Keratinocyte (primary cell): ENCODE measurements around the gene PGM1. TPM values are rescaled to one million over a fixed set of nuclear protein-coding genes. Genes with fewer than 3 reads are reported as not detected.
A peak's percentile ranks its signal among the peaks of the same experiment; 100 is the strongest.
"Not testable (repeated sequence)": the region's sequence is repeated elsewhere in the genome, so short reads cannot be mapped to it uniquely, and the experiment has no call there.

Experiments
- DNase-seq: peaks from one replicate; pipeline ENCODE4 v3.0.0-alpha.2; 2011; ENCODE audit warnings: low read depth, missing footprints, low spot score
- FAIRE-seq: peaks from 2 replicates; lab custom pipeline; 2011; peaks lifted over from hg19 to GRCh38; lab: Jason Lieb, UNC
- H2AFZ ChIP-seq: 2 replicates; pipeline ENCODE4 v1.6.0; 2012; ENCODE audit warnings: low read length, control low read depth, inconsistent platforms; ENCODE audit not compliant: control insufficient read depth
- H3K27ac ChIP-seq: 2 replicates; pipeline ENCODE4 v1.5.1; 2011; ENCODE audit warnings: low read length; ENCODE audit not compliant: control insufficient read depth, insufficient read depth
- H3K27me3 ChIP-seq: 3 replicates; pipeline ENCODE4 v1.6.0; 2011; ENCODE audit warnings: low read length; ENCODE audit not compliant: control insufficient read depth, insufficient read depth; ENCODE audit errors: extremely low read depth
- H3K36me3 ChIP-seq, 2 experiments: 2 replicates in 1 of 2; 3 replicates in 1 of 2; pipeline ENCODE4 v1.5.1; 2011; ENCODE audit warnings: low read length in 2 of 2, mild to moderate bottlenecking in 1 of 2; ENCODE audit not compliant: control insufficient read depth in 2 of 2, insufficient read depth in 2 of 2; ENCODE audit errors: extremely low read depth in 1 of 2
- H3K4me1 ChIP-seq: 3 replicates; pipeline ENCODE4 v1.5.1; 2011; ENCODE audit warnings: low read length; ENCODE audit not compliant: control insufficient read depth, insufficient read depth; ENCODE audit errors: extremely low read depth
- H3K4me2 ChIP-seq: 3 replicates; pipeline ENCODE4 v1.6.0; 2011; ENCODE audit warnings: low read depth, low read length; ENCODE audit not compliant: control insufficient read depth, insufficient read depth; ENCODE audit errors: extremely low read depth
- H3K4me3 ChIP-seq, 3 experiments: fragments of 200-600 bp in 1 of 3; sonication (generic) in 1 of 3; 2 replicates in 2 of 3; 3 replicates in 1 of 3; pipeline ENCODE4 v1.5.1; 2011 to 2016; ENCODE audit warnings: low read length in 3 of 3, mild to moderate bottlenecking in 3 of 3, control low read depth in 2 of 3, inconsistent platforms in 1 of 3, low read depth in 1 of 3, mixed read lengths in 1 of 3, mixed run types in 1 of 3, moderate library complexity in 1 of 3; ENCODE audit not compliant: control insufficient read depth in 2 of 3, insufficient read depth in 2 of 3; ENCODE audit errors: extremely low read depth in 1 of 3
- H3K79me2 ChIP-seq: 2 replicates; pipeline ENCODE4 v1.6.0; 2012; ENCODE audit warnings: low read length; ENCODE audit not compliant: control insufficient read depth, insufficient read depth
- H3K9ac ChIP-seq: 3 replicates; pipeline ENCODE4 v1.6.0; 2011; ENCODE audit warnings: low read length; ENCODE audit not compliant: control insufficient read depth, insufficient read depth; ENCODE audit errors: extremely low read depth
- H3K9me1 ChIP-seq: 3 replicates; pipeline ENCODE4 v1.6.0; 2011; ENCODE audit warnings: low read length; ENCODE audit not compliant: control insufficient read depth, insufficient read depth; ENCODE audit errors: extremely low read depth
- H3K9me3 ChIP-seq: 2 replicates; pipeline ENCODE4 v1.5.1; 2012; ENCODE audit warnings: low read depth, low read length; ENCODE audit not compliant: control insufficient read depth
- H4K20me1 ChIP-seq: 3 replicates; pipeline ENCODE4 v1.6.0; 2011; ENCODE audit warnings: low read length; ENCODE audit not compliant: control insufficient read depth, insufficient read depth; ENCODE audit errors: extremely low read depth
- CTCF ChIP-seq, 3 experiments: IDR thresholded peaks in 1 of 3; conservative IDR thresholded peaks in 1 of 3; optimal IDR thresholded peaks in 1 of 3; 2 replicates in 2 of 3; 3 replicates in 1 of 3; pipeline versions ENCODE3 to v1.5.1; 2011; ENCODE audit warnings: low read length in 3 of 3, mild to moderate bottlenecking in 3 of 3, moderate library complexity in 2 of 3, control low read depth in 1 of 3, inconsistent platforms in 1 of 3; ENCODE audit not compliant: insufficient read depth in 2 of 3; ENCODE audit errors: extremely low read depth in 1 of 3
- EZH2 ChIP-seq: IDR thresholded peaks from one replicate; pipeline ENCODE4 v1.6.1; 2012; ENCODE audit warnings: inconsistent platforms, mild to moderate bottlenecking, low read length, moderate library complexity
- dilution Hi-C: fragments of 300-500 bp; cut with MboI; formaldehyde crosslinking; loops from one replicate; pipeline ENCODE4 v1.7.0; 2020; ENCODE audit warnings: low sequenced_read_pairs; ENCODE audit not compliant: extremely low pct_ligation_motif_present
- polyA plus RNA-seq, 5 experiments: library from polyadenylated mRNA; depleted of rRNA in 3 of 5; stranded (reverse) in 3 of 5; stranded (forward) in 1 of 5; unstranded in 1 of 5; fragments of >200 nt; gene quantifications; 1 replicate in 1 of 5; 2 replicates in 3 of 5; 3 replicates in 1 of 5; pipeline versions ENCODE4 v1.2.1 to v1.2.3, GENCODE V29; 2011 to 2012; ENCODE audit warnings: missing spikeins in 2 of 5, low read depth in 1 of 5, low replicate concordance in 1 of 5

Gene PGM1
- polyA plus RNA-seq, 1 donor (not counting 4 experiments of a cell fraction or from before 2014, with no cell fraction given), result 38.9 TPM

GRCh38 chr1:63575340-63575826 lies 17.8 kb upstream of the PGM1 start:
- no peaks in the 10 kb centered on the region for H3K36me3 ChIP-seq
- no peaks in the 10 kb centered on the region for H3K9me3 ChIP-seq
- no peaks in the 10 kb centered on the region for H3K9me1 ChIP-seq
- H4K20me1 ChIP-seq, result no peaks in the 10 kb centered on the region
- DNase-seq (no peak), FAIRE-seq (no peak)
- TF ChIP-seq EZH2 (no peak), CTCF (optimal IDR thresholded peaks at IDR 0.05 in 1 of 3, IDR thresholded peaks at IDR 0.05 in 1 of 3, conservative IDR thresholded peaks at IDR 0.05 in 1 of 3; ENCODE audit: extremely low read depth in 1 of 3, insufficient read depth in 2 of 3, low read length in 3 of 3) (peak in 2 of 3 experiments; percentile 35 to 37)
- H3K9ac ChIP-seq, result no peak overlapping the region
- no peak overlapping the region for H3K4me2 ChIP-seq
- no peak overlapping the region for H3K4me3 ChIP-seq
- H3K79me2 ChIP-seq, result no peaks in the 10 kb centered on the region
- dilution Hi-C loops, result loop anchor here (25.0 kb wide), 1 partner anchor 662 kb away; no protein-coding TSS in a partner anchor
- H3K27ac ChIP-seq, result no peak overlapping the region
- no peaks in the 10 kb centered on the region for H3K27me3 ChIP-seq
- no peak overlapping the region for H2AFZ ChIP-seq
- peaks cover 4% of the 10 kb centered on the region for H3K4me1 ChIP-seq

DNA sequence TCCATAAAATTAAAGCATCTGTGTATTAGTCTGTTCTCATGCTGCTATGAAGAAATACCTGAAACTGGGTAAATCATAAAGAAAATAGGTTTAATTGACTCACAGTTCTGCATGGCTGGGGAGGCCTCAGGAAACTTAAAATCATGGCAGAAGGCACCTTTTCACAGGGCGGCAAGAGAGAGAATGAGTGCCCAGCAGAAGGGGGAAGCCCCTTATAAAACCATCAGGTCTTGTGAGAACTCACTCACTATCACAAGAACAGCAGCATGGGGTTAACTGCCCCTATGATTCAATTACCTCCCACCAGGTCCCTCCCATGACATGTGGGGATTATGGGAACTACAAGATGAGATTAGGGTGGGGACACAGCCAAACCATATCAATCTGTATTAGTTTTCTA lies 6.9 kb upstream of the PGM1 start:
- H3K4me1 ChIP-seq, H2AFZ ChIP-seq, H3K27me3 ChIP-seq, H3K36me3 ChIP-seq, H3K4me2 ChIP-seq, DNase-seq, H3K9ac ChIP-seq, H3K79me2 ChIP-seq, H3K4me3 ChIP-seq, H3K9me1 ChIP-seq, FAIRE-seq, H3K27ac ChIP-seq, H4K20me1 ChIP-seq, H3K9me3 ChIP-seq: not testable (repeated sequence)
- dilution Hi-C loops, result loop anchor here (25.0 kb wide), 1 partner anchor 651 kb away; no protein-coding TSS in a partner anchor

- H3K9me1 ChIP-seq, result no peaks in the 10 kb centered on the region
- no peaks in the 10 kb centered on the region for H3K79me2 ChIP-seq
- H3K36me3 ChIP-seq, result no peaks in the 10 kb centered on the region
- dilution Hi-C loops, result loop anchor here (25.0 kb wide), 1 partner anchor 647 kb away; no protein-coding TSS in a partner anchor
- no peak overlapping the region for H3K9ac ChIP-seq
- peaks cover 6% of the 10 kb centered on the region for H3K4me1 ChIP-seq
- no peak for FAIRE-seq
- H3K4me2 ChIP-seq, result no peak overlapping the region
- no peak for TF ChIP-seq CTCF (optimal IDR thresholded peaks at IDR 0.05 in 1 of 3, IDR thresholded peaks at IDR 0.05 in 1 of 3, conservative IDR thresholded peaks at IDR 0.05 in 1 of 3; ENCODE audit: extremely low read depth in 1 of 3, insufficient read depth in 2 of 3, low read length in 3 of 3)
- no peak for TF ChIP-seq EZH2
- H4K20me1 ChIP-seq, result no peaks in the 10 kb centered on the region
- H2AFZ ChIP-seq, result no peak overlapping the region
- H3K9me3 ChIP-seq, result no peaks in the 10 kb centered on the region
- no peak overlapping the region for H3K27ac ChIP-seq
- no peak for DNase-seq
- H3K4me3 ChIP-seq, result no peak overlapping the region
- H3K27me3 ChIP-seq, result no peaks in the 10 kb centered on the region
These were observed 3.0 kb upstream of the PGM1 start for GRCh38 chr1:63590166-63590560.
